Natural killer cell (primary cell): ENCODE measurements around the gene ECI1. TPM values are rescaled to one million over a fixed set of nuclear protein-coding genes. Genes with fewer than 3 reads are reported as not detected.

Experiments used
- ATAC-seq, 3 donors: fragments of 150-1000 bp in 2 of 3; fragments of 200-7000 bp in 1 of 3; cut with Tn5 transposase; 1 replicate in 1 of 3; 2 replicates in 2 of 3; pipeline ENCODE4 v1.10.0; 2021; ENCODE audit warnings: mild to moderate bottlenecking in 2 of 3, moderate library complexity in 2 of 3
- DNase-seq, 2 donors: peaks; one replicate each; pipeline versions ENCODE4 v3.0.0 to v3.0.0-alpha.2; 2013 to 2021; ENCODE audit warnings: mixed read lengths in 1 of 2
- H3K27ac ChIP-seq: one replicate; pipeline ENCODE4 v1.5.1; 2013; ENCODE audit warnings: mild to moderate bottlenecking, low read length
- H3K27me3 ChIP-seq: one replicate; pipeline ENCODE4 v1.6.1; 2013; ENCODE audit warnings: low read length; ENCODE audit not compliant: control insufficient read depth, insufficient read depth
- H3K36me3 ChIP-seq: one replicate; pipeline ENCODE4 v1.6.1; 2013; ENCODE audit warnings: low read length; ENCODE audit not compliant: control insufficient read depth, insufficient read depth
- H3K4me1 ChIP-seq: one replicate; pipeline ENCODE4 v1.6.1; 2013; ENCODE audit warnings: low read length; ENCODE audit not compliant: control insufficient read depth, insufficient read depth
- H3K4me3 ChIP-seq: one replicate; pipeline ENCODE4 v1.5.1; 2013; ENCODE audit warnings: low read length
- H3K9me3 ChIP-seq: one replicate; pipeline ENCODE4 v1.6.1; 2013; ENCODE audit warnings: low read length; ENCODE audit not compliant: control insufficient read depth, insufficient read depth
- H3K27ac Mint-ChIP-seq, 2 donors: one replicate each; pipeline ENCODE4 v1.8.0; 2022; ENCODE audit warnings: mild to moderate bottlenecking in 2 of 2, mixed read lengths in 2 of 2, moderate library complexity in 1 of 2
- H3K27me3 Mint-ChIP-seq, 2 donors: one replicate each; pipeline ENCODE4 v1.8.0; 2022; ENCODE audit warnings: low read depth in 2 of 2, mixed read lengths in 2 of 2
- H3K36me3 Mint-ChIP-seq: one replicate; pipeline ENCODE4 v1.8.0; 2022; ENCODE audit warnings: mixed read lengths
- H3K4me1 Mint-ChIP-seq, 2 donors: one replicate each; pipeline ENCODE4 v1.8.0; 2022; ENCODE audit warnings: mixed read lengths in 2 of 2
- H3K4me3 Mint-ChIP-seq: one replicate; pipeline ENCODE4 v1.8.0; 2022; ENCODE audit warnings: mild to moderate bottlenecking, moderate library complexity, mixed read lengths
- H3K9me3 Mint-ChIP-seq, 2 donors: one replicate each; pipeline ENCODE4 v1.8.0; 2022; ENCODE audit warnings: mixed read lengths in 2 of 2
- CTCF ChIP-seq: fragments of 200-600 bp; IDR thresholded peaks from one replicate; pipeline ENCODE4 v1.8.0; 2022; ENCODE audit warnings: antibody characterized with exemption
- WGBS: methylation state at CpG from one replicate; pipeline ENCODE4 v1.1.7; 2013; ENCODE audit warnings: missing lambda C conversion rate; ENCODE audit not compliant: insufficient coverage; 5-methylcytosine and 5-hydroxymethylcytosine counted together
- intact Hi-C: fragments of 100-400 bp; cut with micrococcal nuclease; formaldehyde crosslinking; loops from one replicate; pipeline ENCODE4 v1.14.2; 2022
- total RNA-seq, 4 donors: library from RNA; stranded (reverse); fragments of 120-200 nt in 1 of 4; gene quantifications; one replicate each; pipeline versions ENCODE4 v1.2.3 to v1.2.4, GENCODE V29; 2013 to 2022

The ECI1 gene
- total RNA-seq, 3 donors from 2014 or later (not counting 1 experiment from before 2014, with no cell fraction given), result 14.6 to 19.2 (median 19.0) TPM

DNA sequence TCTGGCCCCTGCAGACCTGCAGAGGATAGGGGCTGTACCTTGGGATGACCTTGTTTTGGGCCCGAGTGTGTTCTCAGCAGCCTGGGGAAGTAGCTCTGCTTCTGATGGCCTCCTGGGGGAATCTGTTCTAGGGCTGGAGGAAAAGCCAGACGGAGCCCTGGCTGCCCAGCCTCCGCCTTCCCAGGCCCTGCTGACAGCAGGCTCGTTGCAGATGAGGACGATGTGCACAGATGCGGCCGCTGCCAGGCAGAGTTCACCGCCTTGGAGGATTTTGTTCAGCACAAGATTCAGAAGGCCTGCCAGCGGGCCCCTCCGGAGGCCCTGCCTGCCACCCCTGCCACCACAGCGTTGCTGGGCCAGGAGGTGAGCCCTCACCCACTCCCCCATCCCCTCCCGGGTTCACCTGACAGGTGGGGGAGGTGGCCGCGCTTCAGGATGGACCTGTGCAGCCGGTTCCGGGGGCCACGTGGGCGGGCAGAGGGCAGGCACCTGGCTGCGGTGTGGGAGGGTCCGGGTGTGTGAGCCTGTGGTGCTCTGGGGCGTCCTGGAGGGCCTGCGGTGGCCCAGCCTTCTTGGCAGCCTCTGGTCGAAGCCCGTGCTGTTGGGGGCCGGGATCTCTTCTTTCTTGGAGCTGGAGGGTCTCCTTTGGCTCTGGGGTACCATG lies 23.1 kb downstream of the ECI1 start:
- H3K36me3 ChIP-seq, result peaks cover 49% of the 10 kb centered on the region
- no peak overlapping the region for H3K27ac ChIP-seq
- Mint-ChIP-seq H3K27ac (no peak overlapping the region), H3K4me3 (no peak overlapping the region), H3K27me3 (no peaks in the 10 kb centered on the region), H3K9me3 (no peaks in the 10 kb centered on the region), H3K4me1 (peaks cover 0 to 20% of the 10 kb centered on the region in 2 donors), H3K36me3 (no peaks in the 10 kb centered on the region)
- intact Hi-C loops, result no loop called here
- ATAC-seq (no peak), DNase-seq (no peak)
- TF ChIP-seq CTCF, result no peak
- no peaks in the 10 kb centered on the region for H3K9me3 ChIP-seq
- H3K4me1 ChIP-seq, result peaks cover 16% of the 10 kb centered on the region
- H3K27me3 ChIP-seq, result no peaks in the 10 kb centered on the region
- 96% methylated on average over 25 of the region's 25 CpGs for WGBS
- H3K4me3 ChIP-seq, result no peak overlapping the region

DNA sequence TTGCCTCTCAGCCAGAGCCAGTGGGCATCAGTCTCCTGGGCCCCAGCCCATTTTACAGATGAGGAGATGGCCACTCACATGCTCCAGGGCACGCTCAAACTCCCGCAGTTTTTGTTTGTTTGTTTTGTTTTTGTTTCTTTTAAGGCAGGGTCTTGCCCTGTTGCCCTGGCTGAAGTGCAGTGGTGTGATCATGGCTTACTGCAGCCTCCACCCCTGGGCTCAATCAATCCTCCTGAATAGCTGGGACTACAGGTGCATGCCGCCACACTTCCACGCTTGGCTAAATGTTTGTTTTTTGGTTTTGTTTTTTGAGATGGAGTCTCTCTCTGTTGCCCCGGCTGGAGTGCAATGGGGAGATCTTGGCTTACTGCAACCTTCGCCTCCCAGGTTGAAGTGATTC lies 24.5 kb downstream of the ECI1 start:
- Histone ChIP-seq H3K27me3 (no peaks in the 10 kb centered on the region), H3K27ac (no peak overlapping the region), H3K4me3 (no peak overlapping the region), H3K4me1 (peaks cover 22% of the 10 kb centered on the region), H3K9me3 (no peaks in the 10 kb centered on the region), H3K36me3 (peaks cover 36% of the 10 kb centered on the region)
- no peaks in the 10 kb centered on the region for H3K27me3 Mint-ChIP-seq
- no peak for ATAC-seq
- H3K9me3 Mint-ChIP-seq, result no peaks in the 10 kb centered on the region
- DNase-seq, result no peak
- H3K4me3 Mint-ChIP-seq, result no peak overlapping the region
- peaks cover 0 to 24% of the 10 kb centered on the region in 2 donors for H3K4me1 Mint-ChIP-seq
- no peak overlapping the region for H3K27ac Mint-ChIP-seq
- no peaks in the 10 kb centered on the region for H3K36me3 Mint-ChIP-seq
- intact Hi-C loops, result no loop called here
- WGBS, result 97% methylated on average over 6 of the region's 6 CpGs
- no peak for TF ChIP-seq CTCF

DNA sequence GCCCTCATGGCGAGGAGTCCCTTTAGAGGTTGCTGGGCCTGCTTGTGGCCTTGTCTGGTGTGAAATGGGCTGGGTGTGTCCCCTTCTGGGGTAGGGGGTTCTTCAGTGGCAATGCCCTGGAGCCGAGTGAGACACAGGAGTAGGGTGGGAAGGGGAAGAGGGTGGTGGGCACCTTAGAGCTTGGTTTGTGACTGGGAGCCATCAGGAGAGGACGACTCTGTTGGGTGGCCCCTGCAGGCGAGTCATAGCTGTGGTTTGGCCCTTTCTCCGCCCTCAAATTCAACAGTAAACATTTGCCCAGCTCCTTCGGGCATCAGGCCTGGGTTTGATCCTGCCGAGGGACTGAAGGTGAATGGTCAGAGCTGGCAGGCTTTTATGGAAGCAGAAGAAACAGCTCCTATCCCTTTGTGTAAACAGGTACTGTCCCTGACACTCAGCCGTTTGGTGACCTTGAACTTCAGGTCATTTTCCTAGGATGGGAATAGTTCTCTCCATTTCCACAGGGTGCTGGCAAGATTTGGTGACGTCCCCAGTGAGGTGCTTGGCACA lies 25.1 kb downstream of the ECI1 start:
- Mint-ChIP-seq H3K9me3 (no peaks in the 10 kb centered on the region), H3K4me3 (peak overlapping the region; percentile 35), H3K27me3 (no peaks in the 10 kb centered on the region), H3K27ac (no peak overlapping the region), H3K4me1 (peaks cover 0 to 24% of the 10 kb centered on the region in 2 donors), H3K36me3 (no peaks in the 10 kb centered on the region)
- DNase-seq, result no peak
- Histone ChIP-seq H3K27me3 (no peaks in the 10 kb centered on the region), H3K4me1 (peaks cover 22% of the 10 kb centered on the region), H3K4me3 (no peak overlapping the region), H3K27ac (no peak overlapping the region), H3K9me3 (no peaks in the 10 kb centered on the region), H3K36me3 (peaks cover 31% of the 10 kb centered on the region)
- intact Hi-C loops, result no loop called here
- TF ChIP-seq CTCF, result no peak
- WGBS, result 77% methylated on average over 9 of the region's 9 CpGs
- no peak for ATAC-seq
